ENCODE results near the gene RPL14. TPM values are rescaled to one million over a fixed set of nuclear protein-coding genes. Genes with fewer than 3 reads are reported as not detected.

RPL14 gene
- total RNA-seq, 2 experiments from 2014 or later = 3,546 to 3,721 TPM

DNA sequence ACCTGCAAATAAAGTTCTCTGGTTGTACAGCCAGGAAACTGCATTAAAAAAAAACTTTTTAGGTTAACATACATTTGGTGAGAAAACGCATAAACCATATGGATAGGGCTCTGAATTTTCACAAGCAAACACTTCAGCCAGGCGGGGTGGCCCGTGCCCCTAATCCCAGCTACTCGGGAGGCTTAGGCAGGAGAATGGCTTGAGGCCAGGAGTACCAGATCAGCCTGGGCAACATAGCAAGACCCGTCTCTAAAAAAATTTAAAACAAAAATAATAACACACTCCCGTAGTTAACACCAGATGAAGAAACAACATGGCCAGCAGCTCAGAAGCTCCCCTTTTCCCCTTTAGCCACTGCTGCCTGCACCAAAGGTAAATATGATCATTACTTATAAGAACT, 3.2 kb upstream of the RPL14 start:
- ChIA-PET POLR2A (interaction anchor here (0.8 to 3.3 kb wide), 9 partner anchors 10 to 1508 kb away, joined by 3 to 17 read pairs (median 5); partner anchors contain the start of genes CTNNB1, EIF1B, RPSA and ULK4), CTCF (interaction anchor here (1.2 to 1.4 kb wide), 2 partner anchors 11 to 137 kb away, joined by 3 to 4 read pairs; no protein-coding TSS in a partner anchor)
- Mint-ChIP-seq H3K36me3 (ENCODE audit: low read depth) (peaks cover 30% of the 10 kb centered on the region), H3K4me3 (peak overlapping the region; percentile 52), H3K27ac (peak overlapping the region; percentile 91), H3K27me3 (no peaks in the 10 kb centered on the region), H3K4me1 (ENCODE audit: low read depth) (peaks cover 51% of the 10 kb centered on the region), H3K9me3 (no peaks in the 10 kb centered on the region)
- ATAC-seq (ENCODE audit: poor library complexity) (no peak), DNase-seq (no peak)
- TF ChIP-seq, protein P1, sequence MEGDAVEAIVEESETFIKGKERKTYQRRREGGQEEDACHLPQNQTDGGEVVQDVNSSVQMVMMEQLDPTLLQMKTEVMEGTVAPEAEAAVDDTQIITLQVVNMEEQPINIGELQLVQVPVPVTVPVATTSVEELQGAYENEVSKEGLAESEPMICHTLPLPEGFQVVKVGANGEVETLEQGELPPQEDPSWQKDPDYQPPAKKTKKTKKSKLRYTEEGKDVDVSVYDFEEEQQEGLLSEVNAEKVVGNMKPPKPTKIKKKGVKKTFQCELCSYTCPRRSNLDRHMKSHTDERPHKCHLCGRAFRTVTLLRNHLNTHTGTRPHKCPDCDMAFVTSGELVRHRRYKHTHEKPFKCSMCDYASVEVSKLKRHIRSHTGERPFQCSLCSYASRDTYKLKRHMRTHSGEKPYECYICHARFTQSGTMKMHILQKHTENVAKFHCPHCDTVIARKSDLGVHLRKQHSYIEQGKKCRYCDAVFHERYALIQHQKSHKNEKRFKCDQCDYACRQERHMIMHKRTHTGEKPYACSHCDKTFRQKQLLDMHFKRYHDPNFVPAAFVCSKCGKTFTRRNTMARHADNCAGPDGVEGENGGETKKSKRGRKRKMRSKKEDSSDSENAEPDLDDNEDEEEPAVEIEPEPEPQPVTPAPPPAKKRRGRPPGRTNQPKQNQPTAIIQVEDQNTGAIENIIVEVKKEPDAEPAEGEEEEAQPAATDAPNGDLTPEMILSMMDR (IDR thresholded peaks at IDR 0.05) = no peak
- H3K27me3 ChIP-seq (ENCODE audit: control insufficient read depth in 1 of 2, insufficient read depth in 2 of 2, low read length in 2 of 2) = no peaks in the 10 kb centered on the region
- H3K9me3 ChIP-seq (ENCODE audit: control insufficient read depth in 1 of 2, insufficient read depth in 1 of 2, low read length in 2 of 2) = no peaks in the 10 kb centered on the region
- peaks cover 40% of the 10 kb centered on the region for H3K4me1 ChIP-seq (ENCODE audit: insufficient read depth, low read length)
- peaks cover 15% of the 10 kb centered on the region for H3K36me3 ChIP-seq (ENCODE audit: insufficient read depth, low read length)
- no peak overlapping the region for H3K27ac ChIP-seq (ENCODE audit: low read depth in 1 of 2, low read length in 2 of 2)
- H3K4me3 ChIP-seq (ENCODE audit: low read length) = no peak overlapping the region
- intact Hi-C loops (cut with DNase I, micrococcal nuclease) = loop anchor here (1.0 to 10.0 kb wide), 8 partner anchors 71 to 1511 kb away; partner anchors contain the start of genes EIF1B (in 2 of the 2), ULK4 (in 2 of the 2), ZNF621 (in 2 of the 2) and CTNNB1 (in 1 of the 2)

DNA sequence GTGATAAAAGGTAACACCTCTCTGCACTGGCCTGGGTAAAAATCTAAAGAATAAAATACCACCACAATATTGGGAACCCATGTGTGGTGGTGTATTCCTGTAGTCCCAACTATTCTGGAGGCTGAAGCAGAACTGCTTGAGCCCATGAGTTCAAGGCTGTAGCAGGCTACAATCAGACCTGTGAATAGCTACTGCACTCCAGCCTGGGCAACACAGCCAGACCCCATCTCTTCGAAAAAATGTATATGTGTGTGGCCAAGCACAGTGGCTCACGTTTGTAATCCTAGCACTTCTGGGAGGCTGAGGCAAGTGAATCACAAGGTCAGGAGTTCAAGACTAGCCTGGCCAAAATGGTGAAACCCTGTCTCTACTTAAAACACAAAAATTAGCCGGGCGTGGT, 1.8 kb upstream of the RPL14 start:
- Histone ChIP-seq H3K9me3 (ENCODE audit: control insufficient read depth in 1 of 2, insufficient read depth in 1 of 2, low read length in 2 of 2) (no peaks in the 10 kb centered on the region), H3K4me3 (ENCODE audit: low read length) (no peak overlapping the region), H3K27me3 (ENCODE audit: control insufficient read depth in 1 of 2, insufficient read depth in 2 of 2, low read length in 2 of 2) (no peaks in the 10 kb centered on the region), H3K36me3 (ENCODE audit: insufficient read depth, low read length) (peaks cover 26% of the 10 kb centered on the region), H3K27ac (ENCODE audit: low read depth in 1 of 2, low read length in 2 of 2) (no peak overlapping the region), H3K4me1 (ENCODE audit: insufficient read depth, low read length) (peaks cover 44% of the 10 kb centered on the region)
- TF ChIP-seq, protein P1 (IDR thresholded peaks at IDR 0.05) = no peak
- ChIA-PET POLR2A (no interaction called here), CTCF (no interaction called here)
- no peaks in the 10 kb centered on the region for H3K9me3 Mint-ChIP-seq
- H3K27ac Mint-ChIP-seq = peak overlapping the region; percentile 91
- intact Hi-C loops (cut with DNase I, micrococcal nuclease) = loop anchor here (5.0 to 10.0 kb wide), 3 partner anchors 1071 to 1509 kb away; partner anchors contain the start of genes SCN11A (in 1 of the 2), SLC25A38 (in 1 of the 2), ULK4 (in 1 of the 2) and WDR48 (in 1 of the 2)
- H3K36me3 Mint-ChIP-seq (ENCODE audit: low read depth) = peaks cover 44% of the 10 kb centered on the region
- ATAC-seq (ENCODE audit: poor library complexity) (no peak), DNase-seq (no peak)
- H3K27me3 Mint-ChIP-seq = no peaks in the 10 kb centered on the region
- H3K4me1 Mint-ChIP-seq (ENCODE audit: low read depth) = peaks cover 55% of the 10 kb centered on the region
- H3K4me3 Mint-ChIP-seq = peak overlapping the region; percentile 90

DNA sequence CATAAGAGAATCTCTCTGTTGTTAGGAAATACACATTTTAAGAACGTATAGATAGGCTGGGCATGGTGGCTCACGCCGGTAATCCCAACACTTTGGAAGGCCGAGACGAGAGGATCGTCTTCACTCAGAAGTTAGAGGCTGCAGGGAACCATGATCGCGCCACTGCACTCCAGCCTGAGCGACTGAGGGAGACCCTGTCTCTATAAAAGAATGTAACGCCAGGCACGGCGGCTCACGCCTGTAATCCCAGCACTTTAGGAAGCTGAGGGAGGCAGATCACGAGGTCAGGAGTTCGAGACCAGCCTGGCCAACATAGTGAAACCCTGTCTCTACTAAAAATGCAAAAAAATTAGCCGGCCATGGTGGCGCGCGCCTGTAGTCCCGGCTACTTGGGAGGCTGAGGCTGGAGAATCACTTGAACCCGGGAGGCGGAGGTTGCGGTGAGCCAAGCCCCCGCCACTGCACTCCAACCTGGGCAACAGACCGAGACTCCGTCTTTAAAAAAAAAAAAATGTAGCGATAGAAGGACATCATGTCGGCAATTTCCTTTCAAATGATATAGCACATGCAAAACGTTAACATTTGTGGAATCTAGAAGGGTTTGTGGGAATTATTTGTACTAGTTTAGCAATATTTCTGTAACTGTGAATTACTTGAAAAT, 730 bp upstream of the RPL14 start:
- Histone ChIP-seq H3K27ac (ENCODE audit: low read depth in 1 of 2, low read length in 2 of 2) (peak overlapping the region; percentile 78 to 92), H3K27me3 (ENCODE audit: control insufficient read depth in 1 of 2, insufficient read depth in 2 of 2, low read length in 2 of 2) (no peaks in the 10 kb centered on the region), H3K4me1 (ENCODE audit: insufficient read depth, low read length) (peaks cover 44% of the 10 kb centered on the region), H3K4me3 (ENCODE audit: low read length) (peak overlapping the region; percentile 85), H3K9me3 (ENCODE audit: control insufficient read depth in 1 of 2, insufficient read depth in 1 of 2, low read length in 2 of 2) (no peaks in the 10 kb centered on the region), H3K36me3 (ENCODE audit: insufficient read depth, low read length) (peaks cover 32% of the 10 kb centered on the region)
- intact Hi-C loops (cut with DNase I, micrococcal nuclease) = loop anchor here (5.0 to 10.0 kb wide), 3 partner anchors 1072 to 1508 kb away; partner anchors contain the start of genes SCN11A (in 1 of the 2), SLC25A38 (in 1 of the 2), ULK4 (in 1 of the 2) and WDR48 (in 1 of the 2)
- Mint-ChIP-seq H3K27ac (peak overlapping the region; percentile 91), H3K27me3 (no peaks in the 10 kb centered on the region), H3K4me3 (peak overlapping the region; percentile 90), H3K9me3 (no peaks in the 10 kb centered on the region), H3K4me1 (ENCODE audit: low read depth) (peaks cover 59% of the 10 kb centered on the region), H3K36me3 (ENCODE audit: low read depth) (peaks cover 51% of the 10 kb centered on the region)
- no peak for ATAC-seq (ENCODE audit: poor library complexity)
- ChIA-PET POLR2A (interaction anchor here (0.7 to 2.4 kb wide), 12 partner anchors 9 to 1506 kb away, joined by 3 to 22 read pairs (median 6); partner anchors contain the start of genes CTNNB1, EIF1B, ULK4 and ZNF619), CTCF (no interaction called here)
- TF ChIP-seq, protein P1 (IDR thresholded peaks at IDR 0.05) = no peak
- no peak for DNase-seq

Data from CD4-positive, alpha-beta T cell (primary cell).